HTR-8/SVneo (cell line): ENCODE measurements around the gene SMARCA2.

Experiments
- DNase-seq: peaks from one replicate; pipeline ENCODE4 v3.0.0; 2011; ENCODE audit warnings: low spot score, mixed read lengths; ENCODE audit not compliant: insufficient read length
- FAIRE-seq: peaks from 2 replicates; lab custom pipeline; 2011; peaks lifted over from hg19 to GRCh38; lab: Jason Lieb, UNC

Gene SMARCA2

DNA sequence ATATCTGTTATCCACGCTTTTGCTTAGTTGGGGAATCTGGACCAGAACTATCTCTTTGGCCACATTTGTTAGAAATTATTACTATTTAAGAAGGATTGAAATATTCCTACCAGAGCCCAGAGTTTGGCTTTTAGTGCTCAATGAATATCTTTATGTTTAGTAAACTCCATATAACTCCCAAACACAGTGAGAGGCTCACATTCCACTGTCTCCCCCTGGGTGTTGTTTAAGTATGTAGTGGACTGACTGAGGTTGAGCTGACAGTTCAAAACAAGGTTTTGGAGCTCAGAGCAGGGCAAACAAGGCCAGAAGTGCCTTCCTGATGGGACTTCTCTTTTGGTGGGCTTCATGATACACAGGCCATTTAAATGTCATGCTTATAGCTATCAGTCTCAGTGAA, 216.0 kb downstream of the SMARCA2 start:
- FAIRE-seq (no peak), DNase-seq (no peak)

GRCh38 chr9:2231829-2232228, 216.7 kb downstream of the SMARCA2 start:
- FAIRE-seq: no peak
- DNase-seq: no peak

- DNase-seq: no peak
- FAIRE-seq: no peak
These were observed 218.1 kb downstream of the SMARCA2 start for GRCh38 chr9:2233274-2233673.

GRCh38 chr9:2234371-2234893, 219.3 kb downstream of the SMARCA2 start:
- no peak for FAIRE-seq

GRCh38 chr9:2235623-2236022, 220.5 kb downstream of the SMARCA2 start:
- FAIRE-seq: no peak
- no peak for DNase-seq

More at GRCh38 chr9:2234371-2234893, 219.3 kb downstream of the SMARCA2 start:
- no peak for DNase-seq

DNA sequence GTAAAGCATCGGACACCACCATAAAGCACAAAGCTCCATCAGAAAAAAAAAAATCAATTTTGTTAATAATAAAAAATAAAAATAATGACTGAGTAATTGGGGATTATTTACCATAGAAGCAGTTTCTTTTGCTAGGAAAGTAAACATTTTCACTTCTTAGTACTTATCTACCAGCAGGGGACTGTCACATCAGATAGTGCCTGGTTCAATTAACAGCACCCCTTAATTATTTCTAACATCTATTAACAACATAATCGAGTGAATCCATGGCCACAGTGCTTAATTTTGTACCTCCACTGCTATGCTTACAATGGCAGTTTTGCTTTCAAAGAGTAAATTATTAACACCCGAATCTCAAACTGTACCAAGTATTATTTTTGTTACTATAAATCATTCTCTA, 221.7 kb downstream of the SMARCA2 start:
- DNase-seq (no peak), FAIRE-seq (no peak)

GRCh38 chr9:2241461-2241835, 226.3 kb downstream of the SMARCA2 start:
- FAIRE-seq: no peak
- DNase-seq: no peak

DNA sequence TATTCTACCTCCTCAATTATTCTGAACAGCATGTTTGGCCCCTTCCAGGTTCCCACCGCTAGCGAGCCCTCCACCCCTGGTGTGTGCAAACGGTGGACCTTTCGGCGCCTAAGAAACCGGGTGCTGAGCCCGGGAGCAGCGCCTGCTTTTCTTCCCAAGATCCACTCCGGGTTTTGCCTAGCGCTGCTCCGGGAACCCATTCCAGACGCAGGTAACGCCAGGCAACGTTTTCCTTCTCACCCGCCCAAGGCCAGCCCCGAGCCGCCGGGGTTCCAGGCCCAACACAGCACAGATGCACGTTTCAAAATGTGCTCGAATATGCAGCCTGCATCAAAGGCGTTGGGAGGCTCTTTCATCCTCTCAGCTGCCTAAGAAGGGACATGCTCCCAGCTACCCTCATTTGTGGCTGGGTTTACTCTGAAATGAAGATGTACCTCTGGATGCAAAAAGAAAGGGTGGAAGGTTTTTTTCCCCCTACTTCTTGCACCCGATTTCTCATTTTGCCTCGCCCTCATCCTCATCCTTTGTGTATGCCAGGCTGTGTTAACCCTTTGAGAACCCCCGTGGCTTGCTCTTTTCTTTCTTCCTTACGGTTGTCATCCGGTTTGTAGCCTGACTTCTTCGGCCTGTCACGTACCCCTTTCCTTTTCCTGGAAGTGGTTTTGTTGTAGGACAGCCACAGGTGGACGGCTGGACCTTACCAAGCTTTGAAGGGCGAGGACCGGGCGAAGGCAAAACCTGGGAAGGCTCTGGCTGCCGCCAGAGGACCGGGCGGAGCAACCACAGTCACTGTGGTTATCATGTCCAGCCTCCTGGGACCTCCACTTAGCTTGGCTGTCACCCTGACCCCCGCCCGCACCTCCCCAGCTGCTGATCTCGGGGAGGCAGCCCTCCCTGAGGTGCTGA, 226.9 kb downstream of the SMARCA2 start:
- FAIRE-seq (peak; percentile 67), DNase-seq (peak; percentile 70)

GRCh38 chr9:2242831-2243330, 227.7 kb downstream of the SMARCA2 start:
- no peak for FAIRE-seq
- no peak for DNase-seq
